BLaER1 treated with 17β-estradiol and CSF1 and Interleukin-3, amounts not matched to agents 10 nM and 100 nM (cell line): ENCODE data around the gene GAPT.
"Not testable (repeated sequence)": the region's sequence is repeated elsewhere in the genome, so short reads cannot be mapped to it uniquely, and the experiment has no call there.

ENCODE experiments used
- H3K27ac ChIP-seq, 11 experiments: shearing (Covaris generic); formaldehyde crosslinking; 2 replicates each; pipeline ENCODE4 v1.8.1; 2022
- H3K27me3 ChIP-seq, 11 experiments: shearing (Covaris generic); formaldehyde crosslinking; 2 replicates each; pipeline ENCODE4 v1.8.1; 2022
- H3K36me3 ChIP-seq, 11 experiments: shearing (Covaris generic); formaldehyde crosslinking; 2 replicates each; pipeline ENCODE4 v1.8.1; 2022
- H3K4me1 ChIP-seq, 10 experiments: shearing (Covaris generic); formaldehyde crosslinking; 2 replicates each; pipeline ENCODE4 v1.8.1; 2022
- H3K4me2 ChIP-seq, 11 experiments: shearing (Covaris generic); formaldehyde crosslinking; 2 replicates each; pipeline ENCODE4 v1.8.1; 2022
- H3K4me3 ChIP-seq, 10 experiments: shearing (Covaris generic); formaldehyde crosslinking; 2 replicates each; pipeline ENCODE4 v1.8.1; 2022
- H3K9ac ChIP-seq, 11 experiments: shearing (Covaris generic); formaldehyde crosslinking; 2 replicates each; pipeline ENCODE4 v1.8.1; 2022
- H3K9me3 ChIP-seq, 11 experiments: shearing (Covaris generic); formaldehyde crosslinking; replicated peaks in 1 of 11; 2 replicates each; pipeline ENCODE4 v1.8.1; 2022
- H4K20me1 ChIP-seq, 11 experiments: shearing (Covaris generic); formaldehyde crosslinking; 2 replicates each; pipeline ENCODE4 v1.8.1; 2022
- Cebpa-rat ChIP-seq, 11 experiments: shearing (Covaris generic); IDR thresholded peaks; 2 replicates each; pipeline ENCODE4 v1.8.1; 2022

GAPT gene

GRCh38 chr5:58504766-58505165, 13.5 kb downstream of the GAPT start:
- no peak overlapping the region for H3K4me3 ChIP-seq
- no peak for TF ChIP-seq Cebpa-rat (IDR thresholded peaks at IDR 0.05)
- H3K27ac ChIP-seq = no peak overlapping the region
- H3K9me3 ChIP-seq = no peaks in the 10 kb centered on the region
- H3K36me3 ChIP-seq = no peaks in the 10 kb centered on the region
- peak overlapping the region in 4 of 11 experiments; percentile 68 to 73 (median 71); a peak in 6 of 22 replicates for H3K4me2 ChIP-seq
- no peak overlapping the region for H3K9ac ChIP-seq
- no peaks in the 10 kb centered on the region for H4K20me1 ChIP-seq
- H3K27me3 ChIP-seq = no peaks in the 10 kb centered on the region
- H3K4me1 ChIP-seq = peaks cover 23 to 43% (median 32%) of the 10 kb centered on the region in 10 experiments

- Histone ChIP-seq H3K4me2 (peak overlapping the region; percentile 53 to 73 (median 70)), H3K4me1 (peaks cover 16 to 35% (median 24%) of the 10 kb centered on the region in 10 experiments), H3K4me3 (no peak overlapping the region), H3K27me3 (no peaks in the 10 kb centered on the region), H4K20me1 (no peaks in the 10 kb centered on the region), H3K36me3 (no peaks in the 10 kb centered on the region), H3K27ac (peak overlapping the region in 9 of 11 experiments; percentile 36 to 75 (median 52); a peak in 16 of 22 replicates), H3K9me3 (no peaks in the 10 kb centered on the region), H3K9ac (peak overlapping the region in 2 of 11 experiments; percentile 20 to 25; a peak in 2 of 22 replicates)
- no peak for TF ChIP-seq Cebpa-rat (IDR thresholded peaks at IDR 0.05)
These were observed 14.3 kb downstream of the GAPT start for GRCh38 chr5:58505502-58505901.

GRCh38 chr5:58505971-58506640, 14.9 kb downstream of the GAPT start:
- Histone ChIP-seq H3K36me3 (no peaks in the 10 kb centered on the region), H3K27ac (peak overlapping the region in 9 of 11 experiments; percentile 36 to 75 (median 52); a peak in 17 of 22 replicates), H3K4me2 (peak overlapping the region; percentile 53 to 73 (median 70)), H3K4me3 (no peak overlapping the region), H4K20me1 (no peaks in the 10 kb centered on the region), H3K9ac (peak overlapping the region in 3 of 11 experiments; percentile 13 to 25 (median 20); a peak in 3 of 22 replicates), H3K4me1 (peaks cover 16 to 29% (median 20%) of the 10 kb centered on the region in 10 experiments), H3K27me3 (no peaks in the 10 kb centered on the region), H3K9me3 (no peaks in the 10 kb centered on the region)
- peak in 2 of 11 experiments; percentile 36 to 52; a peak in 3 of 22 replicates for TF ChIP-seq Cebpa-rat (IDR thresholded peaks at IDR 0.05)

GRCh38 chr5:58507715-58508114, 16.5 kb downstream of the GAPT start:
- Histone ChIP-seq H3K27ac (no peak overlapping the region), H3K4me1 (peaks cover 16 to 29% (median 20%) of the 10 kb centered on the region in 10 experiments), H3K27me3 (no peaks in the 10 kb centered on the region), H4K20me1 (no peaks in the 10 kb centered on the region), H3K4me2 (no peak overlapping the region), H3K9me3 (peaks cover 0 to 4% (median under 1%) of the 10 kb centered on the region in 11 experiments; a peak in 5 of 22 replicates), H3K36me3 (no peaks in the 10 kb centered on the region), H3K9ac (no peak overlapping the region), H3K4me3 (no peak overlapping the region)
- TF ChIP-seq Cebpa-rat (IDR thresholded peaks at IDR 0.05) = no peak

- H3K4me2 ChIP-seq = no peak overlapping the region
- H4K20me1 ChIP-seq = no peaks in the 10 kb centered on the region
- H3K9me3 ChIP-seq = peaks cover 47 to 76% (median 60%) of the 10 kb centered on the region in 11 experiments
- H3K9ac ChIP-seq = no peak overlapping the region
- no peaks in the 10 kb centered on the region for H3K27me3 ChIP-seq
- H3K4me3 ChIP-seq = no peak overlapping the region
- no peak overlapping the region for H3K27ac ChIP-seq
- no peaks in the 10 kb centered on the region; a peak in 1 of 22 replicates for H3K36me3 ChIP-seq
- H3K4me1 ChIP-seq = no peaks in the 10 kb centered on the region
- TF ChIP-seq Cebpa-rat (IDR thresholded peaks at IDR 0.05) = no peak
These were observed 26.0 kb downstream of the GAPT start for GRCh38 chr5:58517198-58517597.

GRCh38 chr5:58523956-58524355, 32.7 kb downstream of the GAPT start:
- Histone ChIP-seq H4K20me1 (no peaks in the 10 kb centered on the region), H3K9ac (no peak overlapping the region), H3K9me3 (peaks cover 0 to 10% (median 0%) of the 10 kb centered on the region in 11 experiments; a peak in 6 of 22 replicates), H3K27me3 (no peaks in the 10 kb centered on the region), H3K4me3 (no peak overlapping the region), H3K27ac (no peak overlapping the region), H3K4me2 (no peak overlapping the region), H3K36me3 (no peaks in the 10 kb centered on the region), H3K4me1 (no peaks in the 10 kb centered on the region)
- TF ChIP-seq Cebpa-rat (IDR thresholded peaks at IDR 0.05) = no peak

GRCh38 chr5:58524571-58524970, 33.3 kb downstream of the GAPT start:
- Histone ChIP-seq H3K27ac (no peak overlapping the region), H3K4me3 (no peak overlapping the region), H4K20me1 (no peaks in the 10 kb centered on the region), H3K4me2 (no peak overlapping the region), H3K27me3 (no peaks in the 10 kb centered on the region), H3K36me3 (no peaks in the 10 kb centered on the region), H3K4me1 (no peaks in the 10 kb centered on the region), H3K9me3 (0 out of 22 replicates have a peak, but pooled peaks cover 0 to 4% (median 0%) of the 10 kb centered on the region in 11 experiments), H3K9ac (no peak overlapping the region)
- no peak for TF ChIP-seq Cebpa-rat (IDR thresholded peaks at IDR 0.05)

GRCh38 chr5:58530942-58531490, 39.8 kb downstream of the GAPT start:
- Histone ChIP-seq H4K20me1 (no peaks in the 10 kb centered on the region), H3K36me3 (no peaks in the 10 kb centered on the region), H3K4me2 (no peak overlapping the region), H3K27me3 (no peaks in the 10 kb centered on the region), H3K9me3 (peaks cover 0 to 26% (median 9%) of the 10 kb centered on the region in 11 experiments; a peak in 10 of 22 replicates), H3K27ac (no peak overlapping the region), H3K9ac (no peak overlapping the region), H3K4me3 (no peak overlapping the region), H3K4me1 (no peaks in the 10 kb centered on the region)
- no peak for TF ChIP-seq Cebpa-rat (IDR thresholded peaks at IDR 0.05)

- not testable (repeated sequence) for H3K36me3 ChIP-seq, H3K27me3 ChIP-seq, H4K20me1 ChIP-seq, H3K4me3 ChIP-seq, H3K9ac ChIP-seq
- peak overlapping the region in 1 of 11 experiments; percentile 19; a peak in 1 of 22 replicates for H3K4me2 ChIP-seq
- H3K27ac ChIP-seq = peak overlapping the region in 2 of 11 experiments; percentile 14 to 26; a peak in 1 of 22 replicates
- H3K4me1 ChIP-seq = peaks cover 0 to 49% (median 31%) of the 10 kb centered on the region in 10 experiments; a peak in 15 of 20 replicates
- H3K9me3 ChIP-seq = peaks cover 0 to 44% (median 0%) of the 10 kb centered on the region in 11 experiments; a peak in 9 of 22 replicates
These were observed 50.7 kb downstream of the GAPT start for GRCh38 chr5:58541935-58542334.
